AG10803 (cell line): Measurements from ENCODE around the gene CSRNP3.

Experiments
- DNase-seq: peaks from one replicate; pipeline ENCODE4 v3.0.0; 2010; ENCODE audit warnings: low read depth
- H3K4me3 ChIP-seq: 2 replicates; pipeline ENCODE4 v1.5.1; 2011; ENCODE audit warnings: mild to moderate bottlenecking, low read length, control low read depth
- TF ChIP-seq, protein P1 (sequence below): conservative IDR thresholded peaks from 2 replicates; pipeline ENCODE4 v1.5.1; 2011; ENCODE audit warnings: mild to moderate bottlenecking, low read length, control low read depth, inconsistent platforms

The CSRNP3 gene

DNA sequence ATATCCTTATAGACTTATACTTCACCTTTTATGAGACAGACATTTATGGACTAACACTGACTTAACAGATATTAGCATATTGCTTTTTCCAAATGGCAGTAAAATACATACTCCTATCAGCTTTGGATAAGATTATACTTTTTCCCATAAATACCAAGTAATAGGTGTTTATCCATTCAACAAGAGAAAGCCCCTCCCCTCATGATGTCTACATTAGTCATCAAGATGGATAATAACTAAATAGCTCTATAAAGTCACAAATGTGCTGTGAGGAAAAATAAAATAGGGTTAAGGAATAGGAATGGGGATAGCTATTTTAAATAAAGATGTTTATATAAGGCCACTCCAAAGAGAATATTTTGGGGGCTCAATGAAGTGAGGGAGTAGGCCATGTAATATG lies 39.4 kb downstream of the CSRNP3 start:
- no peak overlapping the region for H3K4me3 ChIP-seq
- DNase-seq, result no peak
- TF ChIP-seq, protein P1, sequence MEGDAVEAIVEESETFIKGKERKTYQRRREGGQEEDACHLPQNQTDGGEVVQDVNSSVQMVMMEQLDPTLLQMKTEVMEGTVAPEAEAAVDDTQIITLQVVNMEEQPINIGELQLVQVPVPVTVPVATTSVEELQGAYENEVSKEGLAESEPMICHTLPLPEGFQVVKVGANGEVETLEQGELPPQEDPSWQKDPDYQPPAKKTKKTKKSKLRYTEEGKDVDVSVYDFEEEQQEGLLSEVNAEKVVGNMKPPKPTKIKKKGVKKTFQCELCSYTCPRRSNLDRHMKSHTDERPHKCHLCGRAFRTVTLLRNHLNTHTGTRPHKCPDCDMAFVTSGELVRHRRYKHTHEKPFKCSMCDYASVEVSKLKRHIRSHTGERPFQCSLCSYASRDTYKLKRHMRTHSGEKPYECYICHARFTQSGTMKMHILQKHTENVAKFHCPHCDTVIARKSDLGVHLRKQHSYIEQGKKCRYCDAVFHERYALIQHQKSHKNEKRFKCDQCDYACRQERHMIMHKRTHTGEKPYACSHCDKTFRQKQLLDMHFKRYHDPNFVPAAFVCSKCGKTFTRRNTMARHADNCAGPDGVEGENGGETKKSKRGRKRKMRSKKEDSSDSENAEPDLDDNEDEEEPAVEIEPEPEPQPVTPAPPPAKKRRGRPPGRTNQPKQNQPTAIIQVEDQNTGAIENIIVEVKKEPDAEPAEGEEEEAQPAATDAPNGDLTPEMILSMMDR, result no peak

DNA sequence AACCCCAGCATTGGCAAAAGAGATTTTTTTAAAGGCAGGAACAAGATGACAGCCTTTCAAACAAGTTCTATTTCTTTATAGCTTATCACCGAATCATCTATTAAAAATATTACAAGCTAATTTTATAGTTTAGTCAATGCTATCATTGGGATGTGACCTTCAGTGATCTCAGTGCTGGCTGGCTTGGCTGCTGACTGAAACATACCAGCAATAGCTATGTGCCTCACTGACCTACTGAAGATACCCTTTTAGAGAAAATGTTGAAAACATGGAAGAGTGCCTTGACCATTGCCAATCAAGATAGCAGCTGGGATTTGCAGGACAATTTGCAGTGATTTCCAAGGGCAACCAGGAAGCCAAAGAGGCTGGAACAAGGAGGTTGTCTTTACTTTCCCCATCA lies 44.0 kb downstream of the CSRNP3 start:
- H3K4me3 ChIP-seq, result no peak overlapping the region
- DNase-seq, result no peak
- TF ChIP-seq, protein P1, result no peak

DNA sequence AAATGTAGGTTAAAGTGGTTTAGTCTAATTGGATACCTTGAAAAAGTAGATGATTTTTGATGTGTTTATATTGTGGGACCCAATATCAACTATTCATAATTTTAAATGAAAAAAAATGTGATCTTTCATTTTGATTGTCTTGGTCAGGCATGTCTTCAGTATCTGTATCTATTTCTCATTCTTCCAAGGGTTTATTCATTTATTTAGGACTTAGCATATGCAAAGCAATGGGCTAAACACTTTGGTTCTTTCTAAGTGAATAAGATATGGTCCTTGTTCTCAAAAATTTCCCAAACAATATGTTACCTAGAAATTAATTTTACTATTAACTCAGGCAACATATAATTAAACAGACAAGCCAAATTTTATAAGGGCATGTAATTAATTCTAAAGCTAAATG lies 49.1 kb downstream of the CSRNP3 start:
- TF ChIP-seq, protein P1, result no peak
- H3K4me3 ChIP-seq, result no peak overlapping the region
- no peak for DNase-seq

DNA sequence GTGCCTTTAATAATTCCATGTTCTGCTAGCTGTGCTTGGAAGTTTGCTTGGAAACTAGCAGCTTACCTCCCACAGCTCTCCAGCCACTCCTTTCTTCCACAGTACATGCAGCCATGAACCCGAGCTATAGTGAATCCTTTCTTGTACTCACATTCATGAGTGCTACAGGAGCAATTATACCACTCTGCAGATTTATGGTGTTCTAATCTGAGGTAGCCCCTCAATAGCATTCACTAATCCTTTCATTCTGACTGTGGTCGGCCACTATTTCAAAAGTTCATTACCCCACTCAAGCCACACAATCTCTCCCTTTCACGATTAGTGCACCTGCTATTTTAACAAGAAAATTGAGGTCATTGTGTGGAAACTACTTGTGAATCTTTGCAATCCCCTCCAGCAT lies 53.2 kb downstream of the CSRNP3 start:
- DNase-seq, result no peak
- no peak overlapping the region for H3K4me3 ChIP-seq
- TF ChIP-seq, protein P1, result no peak

DNA sequence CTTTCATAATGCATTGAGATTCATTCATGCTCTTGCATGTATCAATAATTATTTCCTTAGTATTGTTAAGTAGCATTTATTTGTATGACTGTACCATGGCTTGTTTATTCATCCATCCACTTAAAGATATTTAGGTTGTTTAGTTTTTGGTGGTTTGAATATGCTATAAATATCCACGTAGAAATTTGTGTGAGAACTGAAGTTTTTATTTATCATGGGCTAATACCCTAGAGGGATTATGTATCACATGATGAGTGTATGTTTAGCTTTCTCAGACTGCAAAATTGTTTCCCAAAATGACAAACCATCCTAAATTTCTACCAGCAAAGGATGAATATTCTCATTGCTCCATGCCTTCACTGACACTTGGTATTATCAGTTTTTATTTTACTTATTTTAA lies 55.2 kb downstream of the CSRNP3 start:
- TF ChIP-seq, protein P1, result no peak
- H3K4me3 ChIP-seq, result no peak overlapping the region
- no peak for DNase-seq

DNA sequence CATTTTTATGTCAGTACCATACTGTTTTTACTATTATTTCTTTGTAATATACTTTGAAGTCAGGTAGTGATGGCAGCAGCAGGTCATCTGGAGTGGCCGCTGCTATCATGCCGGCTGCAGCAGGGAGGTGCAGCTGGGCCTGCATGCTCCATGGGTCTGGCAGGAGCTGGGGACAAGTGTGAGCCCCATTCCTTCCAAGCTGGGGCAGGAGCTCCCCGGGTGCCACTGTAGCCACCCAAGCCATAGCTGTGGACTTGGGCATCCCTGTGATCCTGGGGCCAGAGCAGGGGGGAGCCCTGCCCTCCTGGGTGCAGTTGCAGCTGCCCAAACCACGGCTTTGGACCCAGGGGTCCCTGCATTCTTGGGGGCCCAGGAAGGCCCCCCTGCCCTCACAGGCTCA lies 59.2 kb downstream of the CSRNP3 start:
- no peak overlapping the region for H3K4me3 ChIP-seq
- TF ChIP-seq, protein P1, result no peak
- no peak for DNase-seq

DNA sequence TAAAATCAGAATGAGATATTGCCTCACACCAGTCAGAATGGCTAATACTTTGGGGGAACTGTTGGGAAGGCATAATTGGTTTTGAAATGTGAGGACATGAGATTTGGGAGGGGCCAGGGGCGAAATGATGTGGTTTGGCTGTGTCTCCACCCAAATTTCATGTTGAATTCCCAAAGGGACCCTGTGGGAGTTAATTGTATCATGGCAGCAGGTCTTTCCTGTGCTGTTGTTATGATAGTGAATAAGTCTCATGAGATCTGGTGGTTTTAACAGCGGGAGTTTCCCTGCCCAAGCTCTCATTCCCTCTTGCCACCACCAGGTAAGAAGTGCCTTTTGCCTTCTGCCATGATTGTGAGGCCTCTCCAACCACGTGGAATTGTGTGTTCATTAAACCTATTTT lies 59.6 kb downstream of the CSRNP3 start:
- DNase-seq, result no peak
- H3K4me3 ChIP-seq, result no peak overlapping the region
- TF ChIP-seq, protein P1, result no peak
